Lower leg skin (tissue), 3 donors: Measurements from ENCODE around the gene YJEFN3.

ENCODE experiments used
- POLR2A ChIP-seq, 2 donors: fragments of 450-650 bp; IDR thresholded peaks; one replicate each; pipeline ENCODE4 v1.6.1; 2016 to 2017; ENCODE audit warnings: antibody characterized with exemption in 2 of 2, mild to moderate bottlenecking in 1 of 2, moderate library complexity in 1 of 2
- TF ChIP-seq, protein P1 (sequence below), 3 donors: fragments of 450-650 bp; IDR thresholded peaks; one replicate each; pipeline ENCODE4 v1.5.1; 2016; ENCODE audit warnings: antibody characterized with exemption in 3 of 3, mild to moderate bottlenecking in 3 of 3, moderate library complexity in 2 of 3

DNA sequence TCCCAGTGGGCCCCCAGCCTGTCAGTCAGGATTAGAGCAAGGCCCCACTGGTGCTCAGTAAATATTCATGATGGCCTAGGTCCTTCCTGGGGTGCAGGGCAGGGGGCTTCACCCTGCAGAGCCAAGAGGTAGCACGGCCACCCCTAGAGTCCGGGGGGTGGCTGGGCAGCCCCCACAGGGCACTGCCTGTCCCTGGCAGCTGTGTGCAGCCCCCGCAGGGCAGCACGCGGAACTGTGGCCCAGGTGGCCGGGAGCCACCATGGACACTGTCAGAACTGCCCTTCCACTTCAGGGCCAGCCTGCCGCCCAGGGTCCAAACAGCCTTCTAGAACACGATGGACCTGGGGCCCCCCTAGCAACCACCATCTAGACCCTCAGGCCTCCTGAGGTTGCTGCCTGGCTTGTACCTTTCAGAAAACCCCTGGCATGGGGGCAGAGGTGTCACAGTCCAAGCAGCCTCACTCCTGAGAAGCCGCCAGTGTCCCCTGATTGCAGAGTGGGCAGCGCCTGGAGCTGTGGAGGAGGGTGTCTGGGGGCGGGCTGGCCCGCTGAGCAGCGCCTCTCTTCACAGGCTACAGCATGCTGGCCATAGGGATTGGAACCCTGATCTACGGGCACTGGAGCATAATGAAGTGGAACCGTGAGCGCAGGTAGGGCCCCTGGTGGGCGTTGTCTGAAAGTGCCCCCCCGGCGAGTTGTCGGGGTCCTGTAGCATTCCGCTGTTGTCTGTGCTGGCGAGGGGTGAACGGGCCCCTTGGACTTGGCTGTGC lies 2.9 kb upstream of the YJEFN3 start:
- TF ChIP-seq POLR2A (IDR thresholded peaks at IDR 0.05), result no peak
- TF ChIP-seq, protein P1, sequence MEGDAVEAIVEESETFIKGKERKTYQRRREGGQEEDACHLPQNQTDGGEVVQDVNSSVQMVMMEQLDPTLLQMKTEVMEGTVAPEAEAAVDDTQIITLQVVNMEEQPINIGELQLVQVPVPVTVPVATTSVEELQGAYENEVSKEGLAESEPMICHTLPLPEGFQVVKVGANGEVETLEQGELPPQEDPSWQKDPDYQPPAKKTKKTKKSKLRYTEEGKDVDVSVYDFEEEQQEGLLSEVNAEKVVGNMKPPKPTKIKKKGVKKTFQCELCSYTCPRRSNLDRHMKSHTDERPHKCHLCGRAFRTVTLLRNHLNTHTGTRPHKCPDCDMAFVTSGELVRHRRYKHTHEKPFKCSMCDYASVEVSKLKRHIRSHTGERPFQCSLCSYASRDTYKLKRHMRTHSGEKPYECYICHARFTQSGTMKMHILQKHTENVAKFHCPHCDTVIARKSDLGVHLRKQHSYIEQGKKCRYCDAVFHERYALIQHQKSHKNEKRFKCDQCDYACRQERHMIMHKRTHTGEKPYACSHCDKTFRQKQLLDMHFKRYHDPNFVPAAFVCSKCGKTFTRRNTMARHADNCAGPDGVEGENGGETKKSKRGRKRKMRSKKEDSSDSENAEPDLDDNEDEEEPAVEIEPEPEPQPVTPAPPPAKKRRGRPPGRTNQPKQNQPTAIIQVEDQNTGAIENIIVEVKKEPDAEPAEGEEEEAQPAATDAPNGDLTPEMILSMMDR (IDR thresholded peaks at IDR 0.05), result no peak
